GM23248 (cell line): ENCODE data around the gene TLCD4.
"Not testable (repeated sequence)": the region's sequence is repeated elsewhere in the genome, so short reads cannot be mapped to it uniquely, and the experiment has no call there.

Experiments used
- EZH2 ChIP-seq: fragments of 200-600 bp; sonication (generic); IDR thresholded peaks from 2 replicates; pipeline ENCODE4 v1.6.1; 2018; ENCODE audit warnings: antibody characterized with exemption, mild to moderate bottlenecking; ENCODE audit not compliant: insufficient read depth, poor library complexity, severe bottlenecking
- EZH2phosphoT487 ChIP-seq: fragments of 200-600 bp; sonication (generic); IDR thresholded peaks from 2 replicates; pipeline ENCODE4 v1.6.1; 2018; ENCODE audit warnings: antibody characterized with exemption, moderate library complexity, mild to moderate bottlenecking, low read depth; ENCODE audit not compliant: insufficient read depth

- TF ChIP-seq EZH2phosphoT487, EZH2: not testable (repeated sequence)
These were observed 48.4 kb downstream of the TLCD4 start for GRCh38 chr1:95165569-95165968.
